SH-SY5Y (cell line): Measurements from ENCODE around the gene CCDC24.

Experiments used
- GATA2 ChIP-seq: IDR thresholded peaks from 2 replicates; pipeline ENCODE4 v1.6.1; 2011; ENCODE audit warnings: mild to moderate bottlenecking, low read depth, low read length
- GATA3 ChIP-seq: IDR thresholded peaks from 2 replicates; pipeline ENCODE4 v1.6.1; 2011; ENCODE audit warnings: low read depth, mild to moderate bottlenecking, low read length, moderate library complexity

Gene CCDC24

DNA sequence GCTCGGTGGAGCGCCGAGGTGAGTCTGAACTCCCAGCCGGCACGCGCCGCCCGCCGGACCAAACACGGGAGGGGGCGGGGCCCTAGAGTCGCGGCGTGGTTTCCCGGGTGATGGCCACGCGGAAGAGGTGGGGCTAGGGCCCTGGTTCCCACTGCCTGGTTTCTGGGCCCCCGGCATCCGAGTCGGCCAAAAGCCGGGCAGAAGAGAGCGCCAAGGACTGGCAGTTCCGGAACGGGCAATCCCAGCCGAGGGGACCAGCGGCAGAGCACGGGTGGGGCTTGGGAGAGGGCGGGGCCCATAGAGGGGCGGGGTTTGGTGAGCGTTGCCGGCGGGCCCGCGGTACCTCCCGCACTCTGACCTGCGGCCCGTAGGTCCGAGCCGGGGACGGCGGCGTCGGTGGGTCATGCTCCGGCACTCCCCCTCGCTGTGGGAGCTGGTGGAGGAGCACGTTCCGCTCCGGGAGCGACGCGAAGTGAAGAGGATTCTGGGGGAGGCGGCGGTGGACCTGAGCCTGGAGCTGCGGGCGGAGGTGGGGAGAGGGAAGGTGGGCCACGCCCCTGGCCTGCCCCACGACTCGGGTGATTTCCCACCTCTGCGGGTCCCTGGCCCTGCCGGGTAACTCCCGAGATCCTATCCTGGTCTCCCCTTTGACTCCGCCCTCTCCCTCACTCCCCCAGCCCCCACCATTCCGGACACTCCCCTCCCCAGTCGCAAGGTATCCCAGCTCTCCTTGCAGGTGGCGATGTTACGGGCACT lies at the start of gene CCDC24:
CCDC24 (plus strand) TSS at position 124 of the 756 bp plus-strand sequence; CDS start at position 404, 280 bp downstream.
- no peak for TF ChIP-seq GATA2
- TF ChIP-seq GATA3: no peak

DNA sequence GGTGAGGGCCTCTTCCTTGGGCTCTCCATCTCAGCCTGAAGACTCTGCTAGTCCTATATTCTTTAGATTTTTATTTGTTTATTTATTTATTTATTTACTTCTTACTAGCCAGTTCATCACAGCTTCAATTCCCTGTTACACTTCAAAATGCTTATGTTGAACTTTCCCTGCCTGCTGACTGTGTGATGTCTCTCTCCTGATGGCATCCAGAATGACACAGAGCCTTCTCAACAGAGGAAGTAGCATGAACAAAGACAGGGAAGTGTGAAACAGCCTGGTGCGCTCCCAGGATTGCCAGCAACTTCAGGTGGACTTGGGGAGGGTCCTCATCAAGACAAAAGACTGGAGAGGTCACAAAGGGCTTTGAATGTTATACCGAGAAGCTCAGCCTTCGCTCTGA lies 49.0 kb upstream of the CCDC24 start:
- TF ChIP-seq GATA3 (no peak), GATA2 (no peak)

DNA sequence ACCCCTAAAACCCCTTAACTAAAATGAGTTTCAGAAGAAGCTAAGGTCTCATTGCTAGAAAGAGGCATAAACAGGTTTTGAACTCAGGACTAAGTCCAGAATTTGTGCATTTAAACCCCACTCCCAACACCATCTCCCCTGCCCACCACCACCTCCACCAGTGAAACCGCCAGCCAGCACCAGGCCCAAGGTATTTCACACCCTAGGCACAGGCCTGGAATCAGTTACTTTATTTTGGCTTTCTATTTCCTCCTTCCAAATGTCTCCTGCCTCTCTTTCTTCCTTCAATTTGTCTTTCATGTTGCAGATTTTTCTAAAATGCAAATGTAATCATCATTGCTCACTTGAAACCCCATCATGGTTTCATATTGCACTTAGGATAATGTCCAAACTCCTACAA lies 46.5 kb upstream of the CCDC24 start:
- TF ChIP-seq GATA2 (no peak), GATA3 (no peak)

DNA sequence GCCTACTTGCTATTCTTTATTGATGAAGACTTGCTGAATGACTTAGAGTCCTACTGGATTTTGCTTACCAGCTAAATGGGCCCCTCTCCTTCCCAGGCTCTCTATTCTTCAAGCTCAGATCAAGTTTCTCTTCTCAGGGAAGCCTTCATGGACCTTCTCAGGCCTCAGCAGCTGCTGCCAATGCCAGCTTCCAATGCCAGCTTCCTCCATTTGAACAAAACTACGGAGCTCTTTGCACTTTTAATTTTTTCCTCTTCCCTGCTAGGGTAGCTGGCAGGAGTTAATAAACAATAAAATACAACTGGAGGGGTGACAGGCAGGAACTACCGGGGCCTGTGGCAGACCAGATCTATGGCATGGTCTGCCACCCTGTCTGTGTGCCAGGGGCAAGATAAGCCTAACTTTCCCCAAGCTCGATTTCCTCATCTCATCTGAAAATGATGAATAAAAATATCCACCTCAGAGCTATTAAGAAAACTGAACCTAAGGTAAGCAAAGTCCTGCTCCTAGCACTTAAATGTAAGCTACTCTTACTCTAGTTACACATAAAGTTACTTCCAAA lies 45.6 kb upstream of the CCDC24 start:
- no peak for TF ChIP-seq GATA3

DNA sequence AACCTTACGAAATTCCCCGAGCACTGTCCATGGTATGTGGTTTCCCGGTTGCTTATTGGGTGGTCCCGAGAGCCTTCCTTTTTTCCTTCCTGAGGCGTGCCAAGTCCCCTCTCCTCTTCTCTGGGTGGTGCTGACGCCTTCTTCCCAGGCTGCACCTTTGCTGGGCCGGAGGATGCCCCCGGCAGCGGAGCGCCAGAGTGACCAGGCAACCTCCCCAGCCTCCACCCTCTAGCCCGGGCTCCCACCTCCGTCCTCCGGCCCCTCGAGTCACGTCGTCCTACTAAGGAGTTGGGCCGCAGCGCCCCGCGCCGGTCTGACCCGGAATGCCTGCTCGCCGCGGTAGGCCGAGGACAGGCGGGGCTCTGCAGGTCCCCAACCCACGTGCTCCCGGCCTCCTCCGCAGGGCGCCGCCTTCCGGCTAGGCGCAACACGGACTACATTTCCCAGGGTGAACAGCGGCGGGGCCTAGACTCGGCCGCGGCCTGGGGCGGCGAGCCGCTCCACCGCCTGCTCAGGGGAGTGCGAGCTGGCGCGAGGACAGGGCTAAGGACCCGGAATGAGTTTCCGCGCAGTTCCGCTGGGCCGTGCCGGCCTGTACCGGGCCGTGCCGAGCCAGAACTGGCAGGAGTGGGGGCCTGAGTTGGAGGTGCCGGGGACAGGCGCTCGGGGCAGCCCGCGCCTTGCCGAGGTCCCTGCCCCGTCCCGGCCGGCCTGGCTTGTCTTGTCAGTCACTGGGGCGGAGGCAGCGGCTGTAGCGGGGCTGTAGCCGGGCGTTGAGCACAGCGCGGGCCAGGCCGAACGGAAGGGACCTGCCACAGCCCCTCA lies 45.0 kb upstream of the CCDC24 start, which contains the start of gene IPO13:
IPO13 (plus strand) TSS at position 715 of the 825 bp plus-strand sequence. CDS start 651 bp downstream, outside the sequence.
- TF ChIP-seq GATA2 (no peak), GATA3 (no peak)

DNA sequence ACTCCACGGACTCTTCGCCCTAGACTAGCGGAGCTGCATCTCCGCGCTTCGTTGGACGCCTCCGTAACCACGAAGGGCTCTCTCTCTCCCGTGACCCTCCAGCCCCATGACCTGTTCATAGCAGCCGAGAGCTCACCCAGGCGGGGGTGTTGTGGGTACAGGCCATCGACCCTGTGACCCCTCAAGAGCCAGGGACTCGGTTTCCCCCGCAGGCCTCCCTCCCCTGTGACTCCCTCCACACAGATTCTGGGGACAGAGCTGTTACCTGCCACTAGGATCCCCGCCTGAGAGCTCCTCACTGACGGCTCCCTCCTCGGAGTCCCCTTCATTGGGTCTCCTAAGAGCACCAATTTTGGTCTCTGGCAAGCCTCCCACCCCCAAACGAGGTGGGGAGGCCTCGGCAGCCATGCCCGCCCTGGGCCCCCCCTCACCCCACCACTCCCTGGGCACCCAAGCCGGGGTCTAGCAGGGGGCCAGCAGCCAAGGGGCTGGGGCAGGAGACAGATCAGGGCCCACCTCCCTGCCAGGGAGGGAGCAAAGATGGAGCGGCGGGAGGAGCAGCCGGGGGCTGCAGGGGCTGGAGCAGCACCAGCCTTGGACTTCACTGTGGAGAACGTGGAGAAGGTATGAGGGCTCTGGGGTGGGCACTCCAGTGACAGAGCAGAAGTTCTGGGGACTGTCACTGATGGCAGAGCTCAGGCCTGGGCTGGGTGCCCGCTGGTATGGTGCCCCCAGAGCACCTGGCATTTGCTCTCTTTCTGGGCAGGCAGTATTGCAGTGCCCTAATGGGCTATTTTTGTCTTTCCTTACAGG lies 44.1 kb upstream of the CCDC24 start:
- TF ChIP-seq GATA3: no peak

DNA sequence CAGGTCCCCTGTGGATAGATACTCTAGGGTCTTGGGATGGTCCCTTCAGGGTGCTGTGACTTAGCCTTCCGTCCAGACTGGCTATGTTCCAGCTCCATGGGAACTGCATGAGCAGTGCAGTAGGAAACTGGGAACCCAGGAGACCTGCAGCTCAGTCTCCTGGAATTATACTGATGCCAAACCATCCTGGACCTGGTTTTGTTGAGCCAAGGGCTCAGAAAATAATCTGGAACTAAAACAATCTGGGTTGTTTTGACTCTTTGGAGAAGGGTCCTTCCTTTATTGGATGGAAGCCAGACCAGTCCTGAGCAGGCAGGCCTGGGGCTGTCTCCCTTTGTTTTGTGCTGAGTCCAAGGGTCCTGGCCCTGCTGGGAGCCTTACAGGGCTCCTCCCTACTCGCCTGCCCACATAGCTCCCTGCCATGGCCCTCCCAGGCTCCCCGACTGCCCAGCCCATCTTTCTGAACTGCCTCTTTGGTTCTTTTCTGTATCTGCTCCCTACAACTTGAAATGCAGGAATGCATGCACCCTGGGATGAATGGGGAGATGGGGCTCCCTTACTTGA lies 43.4 kb upstream of the CCDC24 start:
- no peak for TF ChIP-seq GATA3
- no peak for TF ChIP-seq GATA2

DNA sequence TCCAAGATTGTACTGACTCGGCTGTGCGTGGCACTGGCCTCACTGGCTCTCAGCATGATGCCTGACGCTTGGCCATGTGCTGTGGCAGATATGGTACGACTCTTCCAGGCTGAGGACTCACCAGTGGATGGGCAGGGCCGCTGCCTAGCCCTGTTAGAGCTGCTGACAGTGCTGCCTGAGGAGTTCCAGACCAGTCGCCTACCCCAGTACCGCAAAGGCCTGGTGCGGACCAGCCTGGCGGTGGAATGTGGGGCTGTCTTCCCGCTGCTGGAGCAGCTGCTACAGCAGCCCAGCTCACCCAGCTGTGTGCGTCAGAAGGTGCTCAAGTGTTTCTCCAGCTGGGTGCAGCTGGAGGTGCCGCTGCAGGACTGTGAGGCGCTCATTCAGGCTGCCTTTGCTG lies 41.7 kb upstream of the CCDC24 start:
- TF ChIP-seq GATA2 (no peak), GATA3 (no peak)

DNA sequence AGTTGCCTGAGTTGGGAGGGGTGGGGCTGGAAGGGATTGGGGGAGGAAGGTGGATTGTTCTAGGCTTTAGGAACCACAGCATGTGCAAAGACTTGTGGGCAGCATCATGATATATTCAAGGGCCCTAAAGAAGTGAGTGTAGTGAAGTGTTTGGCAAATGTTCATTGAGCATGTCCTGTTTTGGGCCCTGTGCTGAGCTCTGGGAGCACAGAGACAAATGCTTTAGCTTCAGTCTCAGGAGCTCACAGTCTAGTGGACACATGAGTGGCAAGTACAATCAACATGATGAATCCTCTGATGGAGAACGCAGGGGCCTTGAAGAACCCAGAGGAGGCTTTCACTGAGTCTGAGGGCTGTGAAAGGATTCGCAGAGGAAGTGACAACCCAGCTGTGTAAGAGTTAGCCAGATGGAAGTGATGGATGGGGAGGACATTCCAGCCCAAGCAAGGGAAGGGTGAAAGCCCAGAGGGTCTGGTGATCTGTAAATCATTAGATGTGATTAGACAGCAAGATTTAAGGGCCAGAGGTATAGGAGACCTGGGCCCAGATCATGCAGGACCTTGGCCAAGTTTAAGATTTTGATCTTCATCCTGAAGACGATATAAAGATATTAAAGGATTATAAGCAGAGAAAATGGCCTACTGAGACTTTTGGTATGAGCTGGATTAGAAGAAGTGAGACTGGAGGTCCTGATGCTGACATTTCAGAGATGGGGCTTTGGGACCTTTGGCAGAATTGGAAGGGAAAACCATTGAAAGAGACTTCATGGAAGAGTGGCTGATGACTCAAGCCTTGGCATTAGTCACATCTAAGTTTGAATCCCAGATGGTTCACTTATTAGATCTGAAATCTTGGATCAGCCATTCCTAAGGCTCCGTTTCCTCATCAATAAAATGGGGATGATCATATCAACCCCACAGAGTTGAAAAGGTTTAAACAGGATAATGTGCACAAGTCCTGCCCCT lies 40.1 kb upstream of the CCDC24 start:
- TF ChIP-seq GATA2 (no peak), GATA3 (no peak)

DNA sequence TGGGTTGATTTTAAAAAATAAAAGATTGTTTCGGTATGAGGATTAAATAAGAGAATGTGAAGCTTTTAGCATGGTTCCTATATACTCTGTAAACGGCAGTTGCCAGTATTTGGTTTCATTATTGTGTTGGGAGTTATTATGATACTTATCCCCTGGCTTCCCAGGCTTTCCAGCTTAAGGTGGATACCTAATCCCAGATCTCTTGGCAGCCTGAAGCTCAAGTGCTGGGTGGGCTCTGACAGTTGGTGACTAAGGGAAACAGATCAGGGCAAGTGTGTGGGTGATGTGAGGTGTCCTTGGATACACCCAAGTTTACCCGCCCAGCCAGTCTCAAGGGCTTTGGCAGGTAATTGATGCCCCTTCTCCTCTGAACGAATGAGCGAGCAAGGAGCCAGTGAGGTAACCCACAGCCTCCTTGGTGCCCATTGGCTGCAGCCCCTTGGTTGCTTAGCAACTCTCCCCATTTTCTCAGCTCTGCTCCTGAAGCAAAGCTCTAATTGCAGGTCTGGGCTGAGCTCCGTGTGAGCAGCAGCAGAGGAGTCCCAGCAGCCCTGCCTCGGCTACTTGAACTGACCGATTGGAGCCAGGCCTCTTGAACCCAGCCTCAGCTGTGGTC lies 38.6 kb upstream of the CCDC24 start:
- no peak for TF ChIP-seq GATA3
- TF ChIP-seq GATA2: no peak

DNA sequence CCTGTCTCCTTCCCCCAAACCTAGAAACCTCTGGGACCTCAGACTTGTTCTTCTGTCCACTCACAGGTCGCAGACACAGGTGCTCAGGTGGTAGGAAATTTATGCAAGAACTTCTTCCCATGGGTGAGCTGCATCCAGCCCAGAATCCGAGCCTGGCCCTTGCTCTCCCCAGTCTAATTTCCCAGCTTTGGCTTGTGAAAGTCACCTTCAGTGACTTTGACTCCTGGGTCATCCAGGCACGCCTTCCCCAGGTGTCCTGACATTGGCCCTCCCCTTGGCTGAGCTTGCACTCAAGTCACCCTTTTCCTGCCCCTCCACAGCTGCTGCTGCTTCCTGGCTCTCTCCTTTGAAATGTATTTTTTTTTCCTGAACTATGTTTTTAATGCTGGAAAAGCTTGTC lies 38.0 kb upstream of the CCDC24 start:
- TF ChIP-seq GATA3: no peak
- no peak for TF ChIP-seq GATA2

DNA sequence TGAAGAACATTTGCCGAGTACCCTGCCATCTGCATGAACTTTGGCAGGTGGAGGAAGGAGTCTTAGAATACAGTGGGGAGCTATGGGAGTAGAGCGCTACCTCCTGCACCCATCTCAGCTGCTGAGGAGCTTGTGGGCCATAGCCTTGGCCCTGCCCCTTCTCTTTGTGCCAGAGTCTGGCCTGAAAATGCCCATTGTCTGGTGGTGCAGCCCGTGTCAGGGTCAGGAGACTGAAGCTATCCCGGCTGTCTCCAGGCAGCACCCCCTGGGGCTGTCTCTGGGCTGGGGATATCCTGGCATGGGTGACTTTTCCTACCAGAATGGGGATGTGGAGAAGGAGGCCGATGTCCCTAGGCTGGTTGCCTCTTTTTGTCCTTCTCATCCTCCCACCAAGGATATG lies 37.4 kb upstream of the CCDC24 start:
- no peak for TF ChIP-seq GATA3
- no peak for TF ChIP-seq GATA2
